ENCODE measurements around the gene SCUBE3. TPM values are rescaled to one million over a fixed set of nuclear protein-coding genes. Genes with fewer than 3 reads are reported as not detected.

Gene SCUBE3
- total and polyA plus RNA-seq, 2 of the 4 experiments (the other 2 are of a cell fraction) = 19.9 to 45.5 TPM

DNA sequence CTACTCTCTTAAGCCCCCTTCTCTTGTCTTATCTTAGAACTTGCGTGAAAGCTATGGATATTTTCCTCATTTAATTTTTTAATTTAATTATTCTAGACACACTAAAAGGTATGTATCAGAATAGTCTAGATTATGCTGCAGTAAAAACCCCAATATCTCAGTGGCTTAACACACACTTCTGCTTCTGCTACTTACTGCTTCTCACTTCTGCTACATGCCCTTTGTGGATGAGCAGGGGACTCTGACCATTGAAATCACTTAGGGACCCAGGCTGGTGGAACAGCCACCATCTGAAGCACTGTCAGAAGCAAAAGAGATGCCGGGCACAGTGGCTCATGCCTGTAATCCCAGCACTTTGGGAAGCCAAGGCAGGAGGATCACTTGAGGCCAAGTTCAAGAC is 27.2 kb upstream of the SCUBE3 start:
- no peak overlapping the region for H3K23ac ChIP-seq (ENCODE audit: low read depth, low read length)
- H4K5ac ChIP-seq (ENCODE audit: low read depth, low read length) = no peak overlapping the region
- no peak overlapping the region for H3K4me2 ChIP-seq (ENCODE audit: low read depth, low read length)
- ATAC-seq (ENCODE audit: low read depth) = no peak
- H3K4me3 ChIP-seq (ENCODE audit: insufficient read depth, low read depth, low read length) = no peak overlapping the region
- no peak overlapping the region for H2BK120ac ChIP-seq (ENCODE audit: low read depth, low read length)
- no peaks in the 10 kb centered on the region for H3K79me1 ChIP-seq (ENCODE audit: low read depth in 1 of 2, low read length in 2 of 2)
- no peak overlapping the region for H3K4ac ChIP-seq (ENCODE audit: low read depth, low read length)
- no peak overlapping the region for H3K56ac ChIP-seq (ENCODE audit: extremely low read depth, insufficient read depth, low read length)
- no peak overlapping the region for H2BK15ac ChIP-seq (ENCODE audit: low read depth, low read length)
- H4K91ac ChIP-seq (ENCODE audit: insufficient read depth, low read depth, low read length) = no peak overlapping the region
- no peak overlapping the region for H3K9ac ChIP-seq (ENCODE audit: low read depth, low read length)
- no peak overlapping the region for H2BK20ac ChIP-seq (ENCODE audit: low read depth, low read length)
- H3K14ac ChIP-seq (replicated peaks; ENCODE audit: low read depth, low read length) = no peak overlapping the region
- peaks cover 8% of the 10 kb centered on the region for H3K9me1 ChIP-seq (ENCODE audit: insufficient read depth, low read length)
- no peak overlapping the region for H3K27ac ChIP-seq (ENCODE audit: insufficient read depth, low read length)
- no peaks in the 10 kb centered on the region for H4K20me1 ChIP-seq (ENCODE audit: insufficient read depth, low read length)
- no peaks in the 10 kb centered on the region for H3K36me3 ChIP-seq (ENCODE audit: control insufficient read depth, insufficient read depth, low read length)
- no peak overlapping the region for H2AFZ ChIP-seq (replicated peaks; ENCODE audit: low read length, poor library complexity)
- no peak overlapping the region for H2AK9ac ChIP-seq (replicated peaks; ENCODE audit: low read depth, low read length, poor library complexity)
- BruUV-seq (replicated peaks) = no TSS peak
- intact Hi-C loops (cut with micrococcal nuclease) = no loop called here
- POLR2A ChIA-PET (ENCODE audit: unreplicated experiment) = no interaction called here
- WGBS, 2 experiments (ENCODE audit: extremely low coverage in 2 of 2, insufficient read length in 1 of 2) = no CpG with 5 or more reads among the region's 2 CpGs
- H2BK5ac ChIP-seq (ENCODE audit: low read depth, low read length, poor library complexity, severe bottlenecking) = no peak overlapping the region
- in situ Hi-C loops (cut with MboI; ENCODE audit: low sequenced_read_pairs) = no loop called here
- no peak overlapping the region for H4K8ac ChIP-seq (ENCODE audit: low read depth in 2 of 2, low read length in 2 of 2)
- H3K27me3 ChIP-seq (ENCODE audit: control insufficient read depth, insufficient read depth, low read length) = no peaks in the 10 kb centered on the region
- H2AK5ac ChIP-seq (ENCODE audit: low read depth, low read length) = no peak overlapping the region
- H3K4me1 ChIP-seq (ENCODE audit: control insufficient read depth, insufficient read depth, low read length) = peaks cover 16% of the 10 kb centered on the region
- H3K9me3 ChIP-seq (ENCODE audit: control insufficient read depth, insufficient read depth, low read length) = no peaks in the 10 kb centered on the region
- CTCF ChIA-PET = no interaction called here
- no peak overlapping the region for H3K18ac ChIP-seq (ENCODE audit: low read depth, low read length)
- TF ChIP-seq, protein P1, sequence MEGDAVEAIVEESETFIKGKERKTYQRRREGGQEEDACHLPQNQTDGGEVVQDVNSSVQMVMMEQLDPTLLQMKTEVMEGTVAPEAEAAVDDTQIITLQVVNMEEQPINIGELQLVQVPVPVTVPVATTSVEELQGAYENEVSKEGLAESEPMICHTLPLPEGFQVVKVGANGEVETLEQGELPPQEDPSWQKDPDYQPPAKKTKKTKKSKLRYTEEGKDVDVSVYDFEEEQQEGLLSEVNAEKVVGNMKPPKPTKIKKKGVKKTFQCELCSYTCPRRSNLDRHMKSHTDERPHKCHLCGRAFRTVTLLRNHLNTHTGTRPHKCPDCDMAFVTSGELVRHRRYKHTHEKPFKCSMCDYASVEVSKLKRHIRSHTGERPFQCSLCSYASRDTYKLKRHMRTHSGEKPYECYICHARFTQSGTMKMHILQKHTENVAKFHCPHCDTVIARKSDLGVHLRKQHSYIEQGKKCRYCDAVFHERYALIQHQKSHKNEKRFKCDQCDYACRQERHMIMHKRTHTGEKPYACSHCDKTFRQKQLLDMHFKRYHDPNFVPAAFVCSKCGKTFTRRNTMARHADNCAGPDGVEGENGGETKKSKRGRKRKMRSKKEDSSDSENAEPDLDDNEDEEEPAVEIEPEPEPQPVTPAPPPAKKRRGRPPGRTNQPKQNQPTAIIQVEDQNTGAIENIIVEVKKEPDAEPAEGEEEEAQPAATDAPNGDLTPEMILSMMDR (conservative IDR thresholded peaks at IDR 0.05; ENCODE audit: low read depth, low read length) = no peak
- TF ChIP-seq CHD1 (IDR thresholded peaks at IDR 0.05; ENCODE audit: low read depth, low read length) (no peak), CEBPB (IDR thresholded peaks at IDR 0.05; ENCODE audit: low read depth, low read length) (no peak)
- dilution Hi-C loops (cut with HindIII; ENCODE audit: low sequenced_read_pairs, unreplicated experiment) = no loop called here
- DNase-seq = no peak

Data from IMR-90 (cell line).